Activated naive CD4-positive, alpha-beta T cell (primary cell): ENCODE results near the gene ACHE.
"Not testable (repeated sequence)": the region's sequence is repeated elsewhere in the genome, so short reads cannot be mapped to it uniquely, and the experiment has no call there.

Experiments
- DNase-seq, 4 experiments: peaks; one replicate each; lab custom pipeline; 2025; lab: John Stamatoyannopoulos, UW

Gene ACHE

GRCh38 chr7:100861616-100861985, 34.1 kb downstream of the ACHE start:
- no peak for DNase-seq

GRCh38 chr7:100860702-100861615, 34.7 kb downstream of the ACHE start:
- DNase-seq = no peak

DNA sequence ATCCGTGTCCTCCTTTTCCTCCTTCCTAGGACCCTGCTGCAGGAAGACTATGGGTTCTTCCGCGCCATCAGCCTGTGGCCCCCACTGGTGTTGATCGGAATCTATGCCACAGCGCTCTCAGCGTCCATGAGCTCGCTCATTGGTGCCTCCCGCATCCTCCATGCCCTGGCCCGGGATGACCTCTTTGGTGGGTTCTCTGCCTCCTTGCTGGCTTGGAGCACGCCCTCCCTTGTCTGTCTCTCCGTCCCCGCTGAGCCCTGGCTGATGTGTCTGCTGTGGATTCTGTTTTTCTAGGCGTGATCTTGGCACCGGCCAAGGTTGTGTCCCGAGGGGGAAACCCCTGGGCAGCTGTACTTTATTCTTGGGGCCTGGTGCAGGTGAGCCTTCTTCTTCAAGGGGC, 35.8 kb downstream of the ACHE start:
- DNase-seq = no peak

DNA sequence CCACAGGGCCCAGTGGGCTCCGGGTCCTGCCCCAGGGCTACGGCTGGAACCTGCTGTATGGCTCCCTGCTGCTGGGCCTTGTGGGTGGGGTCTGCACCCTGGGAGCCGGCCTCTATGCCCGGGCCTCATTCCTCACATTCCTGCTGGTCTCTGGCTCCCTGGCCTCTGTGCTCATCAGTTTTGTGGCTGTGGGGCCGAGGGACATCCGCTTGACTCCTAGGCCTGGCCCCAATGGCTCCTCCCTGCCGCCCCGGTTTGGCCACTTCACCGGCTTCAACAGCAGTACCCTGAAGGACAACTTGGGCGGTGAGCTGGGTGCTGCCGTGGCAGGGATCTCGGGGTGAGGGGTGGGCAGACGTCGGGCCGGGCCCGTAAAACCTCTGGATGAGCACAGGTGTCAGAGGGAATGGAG, 38.8 kb downstream of the ACHE start:
- no peak for DNase-seq

GRCh38 chr7:100855515-100855914, 40.2 kb downstream of the ACHE start:
- DNase-seq = no peak

GRCh38 chr7:100854899-100855298, 40.8 kb downstream of the ACHE start:
- DNase-seq = not testable (repeated sequence)

DNA sequence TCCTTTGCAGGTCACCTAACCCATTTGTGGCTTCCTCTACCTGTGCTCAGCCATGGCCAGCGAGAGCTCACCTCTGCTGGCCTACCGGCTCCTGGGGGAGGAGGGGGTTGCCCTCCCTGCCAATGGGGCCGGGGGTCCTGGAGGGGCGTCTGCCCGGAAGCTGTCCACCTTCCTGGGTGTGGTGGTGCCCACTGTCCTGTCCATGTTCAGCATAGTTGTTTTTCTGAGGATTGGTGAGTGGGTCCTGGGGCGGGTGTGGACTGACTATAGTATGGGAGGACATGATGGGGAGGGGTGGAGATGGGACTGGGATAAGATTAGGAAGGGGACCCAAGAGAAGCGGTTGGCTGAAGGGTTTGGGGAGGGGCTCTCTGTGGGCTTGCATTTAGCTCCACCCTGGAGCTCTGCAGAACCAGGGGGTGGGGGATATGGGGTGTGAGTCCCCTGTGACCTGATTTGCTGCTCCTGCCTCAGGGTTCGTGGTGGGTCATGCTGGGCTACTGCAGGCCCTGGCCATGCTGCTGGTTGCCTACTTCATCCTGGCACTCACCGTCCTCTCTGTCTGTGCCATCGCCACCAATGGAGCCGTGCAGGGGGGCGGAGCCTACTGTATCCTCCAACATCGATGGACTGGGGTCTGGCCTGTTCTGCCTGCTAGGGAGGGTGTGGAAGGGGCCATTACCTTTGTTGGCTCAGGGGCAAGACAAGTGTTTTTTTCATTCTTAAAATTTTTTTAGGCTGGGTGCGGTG, 41.4 kb downstream of the ACHE start:
- DNase-seq = no peak

- DNase-seq = peak; percentile 57 to 80 (median 68)
These were observed 43.4 kb downstream of the ACHE start, which contains the start of gene SLC12A9 for GRCh38 chr7:100852048-100852872. TSS of gene SLC12A9 (plus strand) at chr7:100852713. CDS start at chr7:100854198, 1,485 bp downstream.

GRCh38 chr7:100847360-100847759, 48.3 kb downstream of the ACHE start:
- no peak for DNase-seq

- no peak for DNase-seq
These were observed 55.1 kb downstream of the ACHE start for GRCh38 chr7:100840470-100841100.
